Breast epithelium (tissue), 3 donors: Measurements from ENCODE around the gene EVPLL.
"Not testable (repeated sequence)": the region's sequence is repeated elsewhere in the genome, so short reads cannot be mapped to it uniquely, and the experiment has no call there.

Experiments used
- POLR2A ChIP-seq: fragments of 450-650 bp; IDR thresholded peaks from one replicate; pipeline ENCODE4 v1.6.1; 2016; ENCODE audit warnings: antibody characterized with exemption, mild to moderate bottlenecking, moderate library complexity
- POLR2AphosphoS5 ChIP-seq, 3 donors: sonication (generic); formaldehyde crosslinking; IDR thresholded peaks; one replicate each; pipeline ENCODE4 v1.6.1; 2017; ENCODE audit warnings: antibody characterized with exemption in 3 of 3

GRCh38 chr17:18425593-18425992 lies 48.0 kb downstream of the EVPLL start:
- not testable (repeated sequence) for TF ChIP-seq POLR2AphosphoS5 (IDR thresholded peaks at IDR 0.05); POLR2A
